Ammon's horn (tissue), 1 donor: ENCODE measurements around the gene MCM3.

Experiments
- DNase-seq: peaks from one replicate; pipeline ENCODE4 v3.0.0-alpha.2; 2016; ENCODE audit warnings: low spot score

Gene MCM3

DNA sequence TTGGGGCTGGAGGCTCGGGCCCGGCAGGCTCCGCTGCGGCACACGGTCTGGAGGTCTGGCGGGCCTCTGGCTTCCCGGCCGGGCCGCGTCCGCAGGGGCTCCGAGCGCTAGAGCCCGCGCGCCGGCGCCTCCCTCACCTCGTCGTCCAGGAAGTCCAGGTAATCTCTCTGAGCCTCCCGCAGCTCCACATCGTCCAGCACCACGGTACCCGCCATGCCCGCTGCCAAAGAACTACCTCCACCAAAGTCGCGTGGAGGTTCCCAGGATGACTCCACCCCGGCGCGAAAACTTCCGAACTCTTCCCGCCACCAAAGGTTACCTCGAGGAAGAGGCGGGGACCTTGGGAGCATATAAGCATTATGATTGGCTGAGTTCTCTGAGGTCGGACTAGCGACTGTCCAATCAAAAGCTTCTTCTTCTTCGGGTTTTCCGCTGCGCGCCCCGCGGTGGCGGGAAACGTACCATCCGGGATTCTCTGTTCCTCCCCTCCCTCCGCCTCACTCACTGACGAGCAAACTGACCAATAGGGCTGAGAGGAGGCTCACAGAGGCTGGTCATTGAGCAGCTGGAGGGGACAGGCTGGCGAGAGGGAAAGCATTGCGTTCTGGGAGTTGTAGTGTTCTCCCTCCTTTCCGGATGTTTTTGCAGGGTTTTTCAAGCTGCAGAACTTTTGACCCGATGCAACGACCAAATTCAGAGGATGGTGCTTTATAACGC lies at the start of gene MCM3:
Gene MCM3 (minus strand): TSS at position 283 of the 717 bp plus-strand sequence. CDS start 68 bp downstream, at position 215.
- DNase-seq, result peak; percentile 100

GRCh38 chr6:52333840-52334200 lies 49.3 kb upstream of the MCM3 start:
- no peak for DNase-seq

- no peak for DNase-seq
Observed at GRCh38 chr6:52331793-52332457, 47.4 kb upstream of the MCM3 start.

DNA sequence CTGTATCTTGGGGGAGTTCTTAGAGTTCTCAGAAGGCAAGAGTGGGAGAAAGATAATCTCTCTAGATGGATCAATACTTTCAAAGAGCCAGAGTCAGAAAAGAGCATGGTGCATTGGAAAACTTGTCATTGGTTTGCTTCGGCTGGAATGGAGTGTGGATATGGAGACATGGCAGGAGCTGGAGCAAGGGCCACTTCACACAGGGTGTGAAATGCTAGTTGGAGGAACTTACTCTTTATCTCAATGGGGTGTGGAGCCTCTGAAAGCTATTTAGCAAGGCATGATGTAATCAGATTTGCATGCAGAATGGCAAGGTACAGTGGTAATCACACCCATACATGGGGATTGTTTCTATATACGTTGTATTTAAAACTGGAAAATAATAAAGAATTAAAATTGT lies 45.9 kb upstream of the MCM3 start:
- DNase-seq, result no peak

- DNase-seq, result no peak
Observed at GRCh38 chr6:52328729-52329128, 44.2 kb upstream of the MCM3 start.

DNA sequence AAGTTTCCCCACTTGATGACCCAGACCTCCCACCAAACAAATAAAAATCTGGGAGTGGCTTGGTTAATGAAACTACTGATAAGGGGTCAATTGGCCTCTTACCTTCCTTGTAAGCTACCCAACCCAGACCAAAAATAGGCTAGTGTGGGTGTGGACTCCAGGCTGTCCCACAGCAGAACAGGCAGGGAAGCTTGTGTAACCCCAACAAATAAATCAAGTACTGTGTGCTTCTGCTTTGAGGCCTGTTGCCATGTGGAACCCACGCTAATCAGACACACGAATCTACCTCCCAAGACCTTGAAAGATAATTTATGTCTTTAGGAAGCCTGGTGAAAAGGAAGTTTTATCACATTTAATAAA lies 43.7 kb upstream of the MCM3 start:
- DNase-seq, result no peak

GRCh38 chr6:52326540-52327364 lies 42.2 kb upstream of the MCM3 start:
- no peak for DNase-seq

DNA sequence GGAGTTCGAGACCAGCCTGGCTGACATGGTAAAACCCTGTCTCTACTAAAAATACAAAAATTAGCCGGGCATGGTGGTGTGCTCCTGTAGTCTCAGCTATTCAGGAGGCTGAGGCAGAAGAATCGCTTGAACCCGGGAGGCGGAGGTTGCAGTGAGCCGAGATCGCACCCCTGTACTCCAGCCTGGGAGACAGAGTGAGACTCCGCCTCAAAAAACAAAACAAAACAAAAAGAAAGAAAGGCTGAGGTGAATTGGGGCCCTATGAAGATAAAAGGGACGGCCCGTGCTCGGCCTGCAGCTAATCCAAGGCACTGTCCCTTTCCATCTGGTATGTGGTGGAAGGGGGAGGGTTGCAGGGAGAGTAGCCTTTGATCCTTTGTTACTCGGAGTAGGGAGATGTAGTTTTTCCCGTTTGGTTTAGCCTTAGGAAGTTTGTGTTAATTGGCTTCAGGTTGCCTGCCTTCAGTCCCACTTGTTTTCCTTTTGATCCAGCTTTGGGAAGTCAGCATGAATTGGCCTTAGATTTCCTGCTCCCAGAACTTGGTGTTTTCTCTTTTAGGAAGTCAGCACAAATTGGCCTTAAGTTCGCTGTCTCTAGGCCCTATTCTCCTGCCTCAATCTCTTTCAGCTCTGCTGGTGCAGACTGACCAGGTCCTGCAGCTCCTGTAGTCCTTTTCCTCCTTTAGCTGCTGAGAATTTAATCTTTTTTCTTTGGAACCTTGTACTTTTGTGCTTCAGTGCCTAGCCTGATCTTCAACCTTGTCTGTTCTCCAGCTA lies 41.3 kb upstream of the MCM3 start:
- no peak for DNase-seq

DNA sequence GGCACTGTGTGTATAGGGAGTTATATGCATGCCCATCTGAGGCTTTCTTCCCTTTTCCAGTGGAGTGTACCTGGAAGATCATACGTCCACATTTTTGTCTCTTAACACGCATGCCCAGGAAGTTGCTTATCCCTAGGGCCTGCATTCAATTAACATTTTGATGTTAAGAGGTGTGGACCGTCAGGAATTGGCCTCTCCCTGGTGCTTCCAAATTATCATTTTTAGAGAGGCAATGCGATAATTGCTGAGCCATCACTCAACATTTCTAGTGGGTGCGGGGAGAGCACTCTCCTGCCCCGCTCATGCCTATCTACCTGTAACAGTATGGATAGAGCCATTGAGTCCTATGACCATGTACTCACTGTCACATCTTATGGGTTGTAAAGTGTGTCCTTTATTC lies 39.6 kb upstream of the MCM3 start:
- no peak for DNase-seq

DNA sequence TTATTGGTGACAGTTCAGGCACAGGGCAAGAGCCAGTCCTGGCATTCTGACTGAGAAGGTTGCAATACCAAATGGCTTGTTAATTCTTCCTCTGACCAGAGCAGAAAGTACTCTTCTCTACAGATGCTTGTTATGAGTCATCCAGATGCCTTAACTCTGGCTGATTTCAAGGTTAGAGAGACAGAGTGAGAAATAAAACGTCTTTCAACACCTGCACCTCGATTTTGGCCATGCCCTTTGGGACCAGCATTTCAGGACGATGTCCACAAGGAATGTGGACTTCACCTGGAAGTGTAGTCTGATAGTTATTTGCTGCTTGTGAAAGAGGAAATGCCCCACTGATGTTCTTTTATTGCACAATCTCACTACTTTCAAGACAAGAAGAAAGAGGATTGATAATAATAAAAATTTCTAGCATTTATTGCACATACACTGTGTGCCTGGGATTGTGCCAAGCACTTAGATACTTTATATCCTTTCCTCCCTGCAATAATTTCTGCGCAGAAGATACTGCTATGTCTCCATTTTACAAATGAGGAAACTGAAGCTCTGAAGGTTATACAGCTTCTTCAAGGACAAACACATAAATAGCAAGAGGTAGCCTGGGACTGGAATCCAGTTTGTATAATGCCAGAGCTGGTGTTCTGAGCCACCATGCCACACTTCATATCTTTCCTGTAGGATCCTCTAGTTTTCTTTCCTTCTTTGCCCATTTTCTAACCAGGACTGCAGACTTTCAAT lies 33.5 kb upstream of the MCM3 start:
- DNase-seq, result no peak

GRCh38 chr6:52317211-52317610 lies 32.7 kb upstream of the MCM3 start:
- no peak for DNase-seq

DNA sequence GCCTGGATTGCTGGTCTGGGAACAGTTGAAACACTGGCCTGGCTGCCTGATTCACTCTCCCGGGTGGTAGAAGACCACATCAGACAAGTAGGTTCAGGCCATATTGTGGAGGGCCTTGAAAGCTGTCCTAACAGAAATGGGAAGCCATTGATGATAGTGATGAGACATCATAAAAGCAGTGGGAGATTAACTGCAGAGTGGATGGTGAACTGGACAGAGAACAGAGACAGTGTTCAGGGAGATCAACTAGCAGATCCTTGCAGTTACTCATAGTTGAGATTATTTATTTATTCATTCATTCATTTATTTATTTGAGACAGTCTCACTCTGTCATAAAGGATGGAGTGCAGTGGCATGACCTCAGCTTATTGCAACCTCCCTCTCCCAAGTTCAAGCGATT lies 30.2 kb upstream of the MCM3 start:
- no peak for DNase-seq

GRCh38 chr6:52312461-52312860 lies 27.9 kb upstream of the MCM3 start:
- DNase-seq, result peak; percentile 37

DNA sequence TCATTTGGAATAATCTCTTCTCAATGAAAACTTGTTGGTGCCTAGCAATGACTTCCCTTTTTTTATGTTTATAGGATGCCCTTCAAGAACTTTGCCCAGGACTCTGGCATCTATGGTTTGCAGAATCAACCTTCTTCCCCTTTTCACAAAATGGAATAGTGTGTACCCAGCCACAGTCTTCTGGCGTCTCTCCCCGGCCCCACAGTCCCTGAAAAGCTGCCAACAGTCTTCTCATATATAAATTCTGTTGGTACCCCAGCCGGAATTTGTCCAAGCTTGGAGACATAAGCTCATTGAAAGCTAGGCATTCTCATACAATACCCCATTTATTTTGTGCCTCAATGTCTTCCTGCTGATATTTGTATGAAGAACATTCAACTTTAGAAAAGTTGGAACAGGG lies 26.4 kb upstream of the MCM3 start:
- peak; percentile 79 for DNase-seq

GRCh38 chr6:52307900-52308372 lies 23.4 kb upstream of the MCM3 start:
- peak; percentile 27 for DNase-seq

DNA sequence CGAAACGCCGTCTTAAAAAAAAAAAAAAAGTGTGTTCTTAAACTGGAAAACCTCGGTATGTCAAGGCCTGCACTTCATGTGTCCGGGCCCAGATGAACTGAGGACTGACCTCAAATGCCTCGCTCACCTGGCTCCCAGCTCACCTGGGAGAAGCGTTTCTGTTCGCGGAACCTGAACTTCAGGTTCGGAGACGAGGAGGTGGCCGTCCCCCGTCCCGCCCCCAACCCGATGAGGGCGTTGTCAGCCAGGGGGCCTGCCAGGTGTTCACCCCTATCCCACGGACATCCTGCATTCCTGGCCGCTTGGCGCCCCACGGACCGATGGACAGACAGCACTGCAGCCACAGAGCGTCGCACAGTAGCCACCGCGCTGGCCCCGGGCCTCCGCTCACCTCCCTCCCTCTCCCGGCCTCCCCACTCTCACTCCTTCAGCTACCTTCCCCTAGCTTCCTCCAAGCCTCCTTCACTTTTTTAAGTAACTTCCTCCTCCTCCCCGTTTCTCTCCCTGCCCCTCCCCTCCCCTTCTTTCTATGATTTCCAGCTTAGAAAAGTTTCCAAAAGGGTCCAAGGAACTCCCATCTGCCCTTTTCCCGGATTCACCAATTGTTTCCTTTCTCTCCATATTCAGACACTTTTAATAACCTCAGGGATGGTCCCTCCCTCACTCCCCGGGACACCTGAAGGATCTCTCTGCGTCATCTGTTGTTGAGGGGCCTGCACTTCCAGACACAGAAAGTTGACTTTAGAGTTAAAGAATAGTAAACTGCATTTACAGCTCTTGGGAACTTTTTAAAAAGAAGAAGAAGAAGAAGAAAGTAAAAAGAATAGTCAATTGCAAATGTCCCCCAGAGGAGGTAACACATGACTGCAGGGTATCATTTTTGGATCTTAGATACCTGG lies 22.7 kb upstream of the MCM3 start:
- no peak for DNase-seq

GRCh38 chr6:52305948-52306767 lies 21.6 kb upstream of the MCM3 start:
- DNase-seq, result peak; percentile 57

- no peak for DNase-seq
Observed at GRCh38 chr6:52305411-52305810, 20.9 kb upstream of the MCM3 start.

GRCh38 chr6:52304983-52305390 lies 20.4 kb upstream of the MCM3 start:
- DNase-seq, result peak; percentile 62
